IMR-90 (cell line): Measurements from ENCODE around the gene NFKBIB. TPM values are rescaled to one million over a fixed set of nuclear protein-coding genes. Genes with fewer than 3 reads are reported as not detected.

Experiments
- ATAC-seq: fragments of 200-7000 bp; cut with Tn5 transposase; 2 replicates; pipeline ENCODE4 v1.9.1; 2020; ENCODE audit warnings: low read depth, mild to moderate bottlenecking, moderate library complexity
- BruUV-seq: library from RNA; stranded (reverse); fragments of 400-500 nt; replicated peaks from 2 replicates; lab custom pipeline; 2021; lab: Mats Ljungman, UMichigan
- CTCF ChIA-PET: fragments of 300-600 bp; formaldehyde crosslinking; extraction: SDS; loops from one replicate; lab custom pipeline; 2021; ENCODE audit warnings: antibody characterized with exemption; lab: Yijun Ruan, JAX
- POLR2A ChIA-PET: fragments of 300-600 bp; sonication (Branson Sonifier 250); formaldehyde crosslinking; loops from one replicate; lab custom pipeline; 2022; ENCODE audit warnings: antibody characterized with exemption; ENCODE audit not compliant: unreplicated experiment; lab: Charles Lee
- DNase-seq: peaks from one replicate; pipeline ENCODE4 v3.0.0; 2013
- H2AFZ ChIP-seq: replicated peaks from 2 replicates; pipeline ENCODE3; 2013; ENCODE audit warnings: low read length, mild to moderate bottlenecking; ENCODE audit not compliant: poor library complexity
- H2AK5ac ChIP-seq: 2 replicates; pipeline ENCODE4 v1.6.1; 2013; ENCODE audit warnings: low read depth, low read length, inconsistent platforms
- H2AK9ac ChIP-seq: replicated peaks from 2 replicates; pipeline ENCODE3; 2013; ENCODE audit warnings: mild to moderate bottlenecking, low read depth, low read length, moderate library complexity; ENCODE audit not compliant: poor library complexity
- H2BK120ac ChIP-seq: 2 replicates; pipeline ENCODE4 v1.6.1; 2013; ENCODE audit warnings: low read depth, low read length, inconsistent platforms
- H2BK15ac ChIP-seq: 3 replicates; pipeline ENCODE4 v1.6.1; 2013; ENCODE audit warnings: low read depth, low read length, inconsistent platforms
- H2BK20ac ChIP-seq: 2 replicates; pipeline ENCODE4 v1.6.1; 2013; ENCODE audit warnings: low read depth, mild to moderate bottlenecking, inconsistent platforms, low read length, moderate library complexity
- H2BK5ac ChIP-seq: 2 replicates; pipeline ENCODE4 v1.6.1; 2013; ENCODE audit warnings: mild to moderate bottlenecking, low read depth, low read length, inconsistent platforms; ENCODE audit not compliant: poor library complexity, severe bottlenecking
- H3K14ac ChIP-seq: replicated peaks from 2 replicates; pipeline ENCODE4 v1.6.1; 2013; ENCODE audit warnings: low read depth, low read length, inconsistent platforms
- H3K18ac ChIP-seq: 2 replicates; pipeline ENCODE4 v1.6.1; 2013; ENCODE audit warnings: low read depth, low read length, control low read depth
- H3K23ac ChIP-seq: 2 replicates; pipeline ENCODE4 v1.6.1; 2013; ENCODE audit warnings: low read depth, low read length, inconsistent platforms
- H3K27ac ChIP-seq: 2 replicates; pipeline ENCODE4 v1.5.1; 2013; ENCODE audit warnings: mild to moderate bottlenecking, control low read depth, low read length; ENCODE audit not compliant: insufficient read depth
- H3K27me3 ChIP-seq: 2 replicates; pipeline ENCODE4 v1.6.1; 2013; ENCODE audit warnings: low read length; ENCODE audit not compliant: control insufficient read depth, insufficient read depth
- H3K36me3 ChIP-seq: 2 replicates; pipeline ENCODE4 v1.6.1; 2013; ENCODE audit warnings: low read length, mixed read lengths; ENCODE audit not compliant: control insufficient read depth, insufficient read depth
- H3K4ac ChIP-seq: 2 replicates; pipeline ENCODE4 v1.6.1; 2013; ENCODE audit warnings: low read depth, low read length, inconsistent platforms
- H3K4me1 ChIP-seq: 2 replicates; pipeline ENCODE4 v1.6.1; 2013; ENCODE audit warnings: low read length, mixed read lengths; ENCODE audit not compliant: control insufficient read depth, insufficient read depth
- H3K4me2 ChIP-seq: 2 replicates; pipeline ENCODE4 v1.6.1; 2013; ENCODE audit warnings: low read depth, mild to moderate bottlenecking, control low read depth, low read length, moderate library complexity
- H3K4me3 ChIP-seq: 2 replicates; pipeline ENCODE4 v1.5.1; 2013; ENCODE audit warnings: low read depth, mild to moderate bottlenecking, control low read depth, low read length, moderate library complexity; ENCODE audit not compliant: insufficient read depth
- H3K56ac ChIP-seq: 2 replicates; pipeline ENCODE4 v1.6.1; 2013; ENCODE audit warnings: low read length, inconsistent platforms; ENCODE audit not compliant: insufficient read depth; ENCODE audit errors: extremely low read depth
- H3K79me1 ChIP-seq, 2 experiments: 2 replicates each; pipeline ENCODE4 v1.6.1; 2013; ENCODE audit warnings: low read length in 2 of 2, inconsistent platforms in 1 of 2, low read depth in 1 of 2
- H3K9ac ChIP-seq: 2 replicates; pipeline ENCODE4 v1.6.1; 2013; ENCODE audit warnings: low read depth, low read length, control low read depth
- H3K9me1 ChIP-seq: 2 replicates; pipeline ENCODE4 v1.6.1; 2013; ENCODE audit warnings: low read length, inconsistent platforms; ENCODE audit not compliant: insufficient read depth
- H3K9me3 ChIP-seq: 2 replicates; pipeline ENCODE4 v1.6.1; 2013; ENCODE audit warnings: low read length; ENCODE audit not compliant: control insufficient read depth, insufficient read depth
- H4K20me1 ChIP-seq: 2 replicates; pipeline ENCODE4 v1.6.1; 2013; ENCODE audit warnings: low read length, inconsistent platforms; ENCODE audit not compliant: insufficient read depth
- H4K5ac ChIP-seq: 2 replicates; pipeline ENCODE4 v1.6.1; 2013; ENCODE audit warnings: mild to moderate bottlenecking, low read depth, low read length, control low read depth
- H4K8ac ChIP-seq, 2 experiments: 2 replicates each; pipeline ENCODE4 v1.6.1; 2013; ENCODE audit warnings: low read depth in 2 of 2, low read length in 2 of 2, control low read depth in 1 of 2, inconsistent platforms in 1 of 2
- H4K91ac ChIP-seq: 2 replicates; pipeline ENCODE4 v1.6.1; 2013; ENCODE audit warnings: low read depth, low read length, inconsistent platforms; ENCODE audit not compliant: insufficient read depth
- BHLHE40 ChIP-seq: fragments of 150-350 bp; IDR thresholded peaks from 2 replicates; pipeline ENCODE4 v1.6.1; 2016; ENCODE audit warnings: mild to moderate bottlenecking, low read depth, low read length
- CEBPB ChIP-seq: IDR thresholded peaks from 2 replicates; pipeline ENCODE4 v1.6.1; 2012; ENCODE audit warnings: low read depth, low read length, improper control_type of control experiment
- CHD1 ChIP-seq: IDR thresholded peaks from 2 replicates; pipeline ENCODE4 v1.6.1; 2012; ENCODE audit warnings: low read depth, low read length, improper control_type of control experiment
- ELK1 ChIP-seq: fragments of 150-350 bp; IDR thresholded peaks from 2 replicates; pipeline ENCODE4 v1.6.1; 2016; ENCODE audit warnings: low read depth, mild to moderate bottlenecking, low read length, moderate library complexity, borderline replicate concordance
- FOS ChIP-seq: fragments of 150-350 bp; IDR thresholded peaks from 2 replicates; pipeline ENCODE4 v1.6.1; 2016; ENCODE audit warnings: low read depth, low read length
- MAFK ChIP-seq: IDR thresholded peaks from 2 replicates; pipeline ENCODE4 v1.6.1; 2012; ENCODE audit warnings: low read depth, low read length, improper control_type of control experiment
- MXI1 ChIP-seq: IDR thresholded peaks from 2 replicates; pipeline ENCODE4 v1.6.1; 2012; ENCODE audit warnings: low read depth, mild to moderate bottlenecking, low read length, moderate library complexity, borderline replicate concordance
- NFE2L2 ChIP-seq: fragments of 150-350 bp; IDR thresholded peaks from 2 replicates; pipeline ENCODE4 v1.6.1; 2016; ENCODE audit warnings: low read depth, mild to moderate bottlenecking, low read length
- POLR2A ChIP-seq: IDR thresholded peaks from 2 replicates; pipeline ENCODE4 v1.6.1; 2012; ENCODE audit warnings: mild to moderate bottlenecking, low read depth, low read length
- RFX5 ChIP-seq: IDR thresholded peaks from 2 replicates; pipeline ENCODE4 v1.8.0; 2012; ENCODE audit warnings: low read depth, mild to moderate bottlenecking, low read length, moderate library complexity
- SMC3 ChIP-seq: fragments of 150-350 bp; IDR thresholded peaks from 2 replicates; pipeline ENCODE4 v1.6.1; 2016; ENCODE audit warnings: low read depth, mild to moderate bottlenecking, antibody characterized with exemption, low read length, moderate library complexity
- USF2 ChIP-seq: fragments of 150-350 bp; IDR thresholded peaks from 2 replicates; pipeline ENCODE4 v1.6.1; 2017; ENCODE audit warnings: mild to moderate bottlenecking, antibody characterized with exemption, low read length, low read depth
- WGBS, 2 experiments: methylation state at CpG; one replicate each; pipeline versions ENCODE4 v1.1.5 to v1.1.7; 2013; ENCODE audit warnings: missing lambda C conversion rate in 2 of 2; ENCODE audit not compliant: insufficient read length in 1 of 2; ENCODE audit errors: extremely low coverage in 2 of 2; 5-methylcytosine and 5-hydroxymethylcytosine counted together
- dilution Hi-C: fragments of 300-500 bp; cut with HindIII; formaldehyde crosslinking; loops from one replicate; pipeline ENCODE4 v1.14.3; 2018; ENCODE audit warnings: low sequenced_read_pairs; ENCODE audit not compliant: unreplicated experiment
- in situ Hi-C: fragments of 300-500 bp; cut with MboI; formaldehyde crosslinking; loops from 3 replicates; pipeline ENCODE4 v1.14.3; 2019; ENCODE audit warnings: low sequenced_read_pairs, inconsistent platforms, mixed read lengths
- intact Hi-C: fragments of 100-400 bp; cut with micrococcal nuclease; formaldehyde crosslinking; loops from 2 replicates; pipeline ENCODE4 v1.10.0; 2022
- polyA plus RNA-seq, 3 experiments: library from polyadenylated mRNA; depleted of rRNA; stranded (reverse); fragments of >200 nt; gene quantifications; 2 replicates each; pipeline ENCODE4 v1.2.3, GENCODE V29; 2012; ENCODE audit warnings: low replicate concordance in 1 of 3
- total RNA-seq: library from RNA; depleted of rRNA; stranded (reverse); fragments of >200 nt; gene quantifications from 2 replicates; pipeline ENCODE4 v1.2.3, GENCODE V29; 2012

Gene NFKBIB
- total and polyA plus RNA-seq, 2 of the 4 experiments (the other 2 are of a cell fraction), result 7.5 to 25.5 TPM

GRCh38 chr19:38889803-38890202, 10.0 kb upstream of the NFKBIB start:
- intact Hi-C loops, result no loop called here
- Histone ChIP-seq H2BK20ac (no peak overlapping the region), H4K20me1 (no peaks in the 10 kb centered on the region; the same call in 1 of the 2 replicates), H2BK15ac (no peak overlapping the region), H3K14ac (no peak overlapping the region), H2AK5ac (no peak overlapping the region), H4K8ac (no peak overlapping the region), H3K18ac (no peak overlapping the region), H2BK120ac (no peak overlapping the region), H3K36me3 (peaks cover 21% of the 10 kb centered on the region), H3K79me1 (no peaks in the 10 kb centered on the region), H3K9me3 (no peaks in the 10 kb centered on the region), H3K4me1 (no peaks in the 10 kb centered on the region), H3K4me2 (no peak overlapping the region), H3K27me3 (no peaks in the 10 kb centered on the region), H4K5ac (no peak overlapping the region), H2BK5ac (no peak overlapping the region), H3K4me3 (no peak overlapping the region), H2AFZ (no peak overlapping the region), H2AK9ac (no peak overlapping the region), H3K9ac (no peak overlapping the region), H3K23ac (no peak overlapping the region), H3K56ac (no peak overlapping the region), H3K4ac (no peak overlapping the region), H3K27ac (no peak overlapping the region), H3K9me1 (0 out of 2 replicates have a peak, but pooled peaks cover 2% of the 10 kb centered on the region), H4K91ac (no peak overlapping the region)
- in situ Hi-C loops, result no loop called here
- ChIA-PET CTCF (no interaction called here), POLR2A (no interaction called here)
- TF ChIP-seq CHD1 (no peak), USF2 (no peak), FOS (no peak), ELK1 (no peak), SMC3 (no peak), MAFK (no peak), BHLHE40 (no peak), POLR2A (no peak), RFX5 (no peak), MXI1 (no peak), CEBPB (no peak), NFE2L2 (no peak)
- dilution Hi-C loops, result no loop called here
- ATAC-seq (no peak), DNase-seq (no peak)
- WGBS, 2 experiments, result no CpG with 5 or more reads among the region's 8 CpGs
- no TSS peak for BruUV-seq
